ENCODE data around the gene FMN1. TPM values are rescaled to one million over a fixed set of nuclear protein-coding genes. Genes with fewer than 3 reads are reported as not detected.

FMN1 gene
- polyA plus RNA-seq, 3 donors: 0.28 to 3.7 (median 0.34) TPM

- H4K20me1 ChIP-seq (ENCODE audit: insufficient read depth, low read length): no peaks in the 10 kb centered on the region
- H3K36me3 ChIP-seq (replicated peaks in 1 of 2; ENCODE audit: control insufficient read depth in 1 of 2, insufficient read depth in 2 of 2, low read length in 2 of 2): no peaks in the 10 kb centered on the region
- DNase-seq: no peak
- no peak overlapping the region for H2AFZ ChIP-seq (ENCODE audit: insufficient read depth, low read depth, low read length, poor library complexity, severe bottlenecking)
- TF ChIP-seq, protein P1, sequence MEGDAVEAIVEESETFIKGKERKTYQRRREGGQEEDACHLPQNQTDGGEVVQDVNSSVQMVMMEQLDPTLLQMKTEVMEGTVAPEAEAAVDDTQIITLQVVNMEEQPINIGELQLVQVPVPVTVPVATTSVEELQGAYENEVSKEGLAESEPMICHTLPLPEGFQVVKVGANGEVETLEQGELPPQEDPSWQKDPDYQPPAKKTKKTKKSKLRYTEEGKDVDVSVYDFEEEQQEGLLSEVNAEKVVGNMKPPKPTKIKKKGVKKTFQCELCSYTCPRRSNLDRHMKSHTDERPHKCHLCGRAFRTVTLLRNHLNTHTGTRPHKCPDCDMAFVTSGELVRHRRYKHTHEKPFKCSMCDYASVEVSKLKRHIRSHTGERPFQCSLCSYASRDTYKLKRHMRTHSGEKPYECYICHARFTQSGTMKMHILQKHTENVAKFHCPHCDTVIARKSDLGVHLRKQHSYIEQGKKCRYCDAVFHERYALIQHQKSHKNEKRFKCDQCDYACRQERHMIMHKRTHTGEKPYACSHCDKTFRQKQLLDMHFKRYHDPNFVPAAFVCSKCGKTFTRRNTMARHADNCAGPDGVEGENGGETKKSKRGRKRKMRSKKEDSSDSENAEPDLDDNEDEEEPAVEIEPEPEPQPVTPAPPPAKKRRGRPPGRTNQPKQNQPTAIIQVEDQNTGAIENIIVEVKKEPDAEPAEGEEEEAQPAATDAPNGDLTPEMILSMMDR (IDR thresholded peaks at IDR 0.05): no peak
- H3K9ac ChIP-seq (ENCODE audit: insufficient read depth, low read length, poor library complexity, severe bottlenecking): no peak overlapping the region
- Mint-ChIP-seq H3K4me1 (no peaks in the 10 kb centered on the region), H3K27me3 (ENCODE audit: low read depth in 3 of 3) (peaks cover 0 to 6% (median 2%) of the 10 kb centered on the region in 3 donors), H3K36me3 (no peaks in the 10 kb centered on the region), H3K27ac (no peak overlapping the region), H3K4me3 (peak overlapping the region in 1 of 2 donors; percentile 48), H3K9me3 (no peaks in the 10 kb centered on the region)
- no peak overlapping the region for H3K4me2 ChIP-seq (replicated peaks; ENCODE audit: extremely low read depth, low read length, poor library complexity, severe bottlenecking)
- no peaks in the 10 kb centered on the region for H3K4me1 ChIP-seq (ENCODE audit: control insufficient read depth in 1 of 2, insufficient read depth in 2 of 2, low read length in 2 of 2)
- no peaks in the 10 kb centered on the region for H3K79me2 ChIP-seq (ENCODE audit: insufficient read depth, low read length)
- intact Hi-C loops (cut with micrococcal nuclease): no loop called here
- H3K4me3 ChIP-seq (replicated peaks in 1 of 3; ENCODE audit: low read depth in 2 of 3, low read length in 3 of 3): no peak overlapping the region
- no peak overlapping the region for H3K27ac ChIP-seq (ENCODE audit: low read depth in 1 of 2, low read length in 2 of 2)
- H3K9me3 ChIP-seq (replicated peaks in 1 of 2; ENCODE audit: control insufficient read depth in 1 of 2, insufficient read depth in 1 of 2, low read length in 2 of 2): no peaks in the 10 kb centered on the region
- H3K27me3 ChIP-seq (ENCODE audit: control insufficient read depth in 2 of 2, insufficient read depth in 2 of 2, low read length in 2 of 2): peaks cover 0 to 2% of the 10 kb centered on the region in 2 donors
Measured at GRCh38 chr15:32817577-32817976, 376.9 kb downstream of the FMN1 start.

DNA sequence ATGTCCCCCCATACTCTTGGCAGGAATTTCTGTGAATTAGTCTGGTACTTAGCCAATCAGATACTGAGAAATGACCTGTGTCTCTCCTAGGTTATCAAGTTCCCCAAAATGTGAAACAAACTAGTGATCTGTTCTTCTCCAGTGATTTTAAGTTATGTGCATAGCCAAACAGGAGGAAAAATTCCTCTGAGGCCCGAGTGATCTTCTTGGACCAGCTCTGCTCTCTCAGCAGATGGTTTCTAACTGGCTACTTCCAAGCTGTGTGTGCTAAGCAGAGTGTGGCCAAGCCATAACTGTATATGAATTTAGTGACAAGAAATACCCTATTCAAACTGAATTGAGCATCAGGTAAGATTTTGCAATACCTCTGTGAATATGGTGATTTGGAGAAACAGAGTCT lies 387.2 kb downstream of the FMN1 start:
- Histone ChIP-seq H3K4me3 (replicated peaks in 1 of 3; ENCODE audit: low read depth in 2 of 3, low read length in 3 of 3) (no peak overlapping the region), H3K79me2 (ENCODE audit: insufficient read depth, low read length) (no peaks in the 10 kb centered on the region), H3K27me3 (ENCODE audit: control insufficient read depth in 2 of 2, insufficient read depth in 2 of 2, low read length in 2 of 2) (no peaks in the 10 kb centered on the region), H3K4me2 (replicated peaks; ENCODE audit: extremely low read depth, low read length, poor library complexity, severe bottlenecking) (no peak overlapping the region), H4K20me1 (ENCODE audit: insufficient read depth, low read length) (no peaks in the 10 kb centered on the region), H3K4me1 (ENCODE audit: control insufficient read depth in 1 of 2, insufficient read depth in 2 of 2, low read length in 2 of 2) (no peaks in the 10 kb centered on the region), H3K9me3 (replicated peaks in 1 of 2; ENCODE audit: control insufficient read depth in 1 of 2, insufficient read depth in 1 of 2, low read length in 2 of 2) (no peaks in the 10 kb centered on the region), H3K27ac (ENCODE audit: low read depth in 1 of 2, low read length in 2 of 2) (no peak overlapping the region), H2AFZ (ENCODE audit: insufficient read depth, low read depth, low read length, poor library complexity, severe bottlenecking) (no peak overlapping the region), H3K36me3 (replicated peaks in 1 of 2; ENCODE audit: control insufficient read depth in 1 of 2, insufficient read depth in 2 of 2, low read length in 2 of 2) (no peaks in the 10 kb centered on the region), H3K9ac (ENCODE audit: insufficient read depth, low read length, poor library complexity, severe bottlenecking) (no peak overlapping the region)
- DNase-seq: no peak
- TF ChIP-seq, protein P1 (IDR thresholded peaks at IDR 0.05): no peak
- intact Hi-C loops (cut with micrococcal nuclease): no loop called here
- peaks cover 6% of the 10 kb centered on the region for H3K4me1 Mint-ChIP-seq
- H3K27me3 Mint-ChIP-seq (ENCODE audit: low read depth in 3 of 3): peaks cover 9 to 19% (median 10%) of the 10 kb centered on the region in 3 donors
- peaks cover 2 to 9% of the 10 kb centered on the region in 2 donors for H3K36me3 Mint-ChIP-seq
- peaks cover 0 to 18% (median 8%) of the 10 kb centered on the region in 7 donors for H3K9me3 Mint-ChIP-seq
- no peak overlapping the region for H3K4me3 Mint-ChIP-seq
- no CpG with 5 or more reads among the region's 1 CpG for WGBS (ENCODE audit: insufficient coverage)
- H3K27ac Mint-ChIP-seq: no peak overlapping the region
